ENCODE results near the gene NEURL2.

- TF ChIP-seq CTCF (conservative IDR thresholded peaks at IDR 0.05; ENCODE audit: low read length) = no peak
- TF ChIP-seq EZH2phosphoT487 (IDR thresholded peaks at IDR 0.05; ENCODE audit: borderline replicate concordance) = no peak
Observed at GRCh38 chr20:45867136-45867818, 23.7 kb downstream of the NEURL2 start.
